H4 (cell line): ENCODE measurements around the gene FNBP1. TPM values are rescaled to one million over a fixed set of nuclear protein-coding genes. Genes with fewer than 3 reads are reported as not detected.
A peak's percentile ranks its signal among the peaks of the same experiment; 100 is the strongest.
"Not testable (repeated sequence)": the region's sequence is repeated elsewhere in the genome, so short reads cannot be mapped to it uniquely, and the experiment has no call there.

ENCODE experiments used
- DNase-seq: peaks from one replicate; pipeline ENCODE4 v3.0.0-alpha.2; 2015; ENCODE audit warnings: low spot score
- total RNA-seq: library from RNA; depleted of rRNA; stranded (reverse); fragments of >200 nt; shearing (Covaris generic); gene quantifications from 2 replicates; pipeline ENCODE4 v1.2.3, GENCODE V29; 2014

Gene FNBP1
- total RNA-seq, 1 experiment from 2014 or later: 19.2 TPM

DNA sequence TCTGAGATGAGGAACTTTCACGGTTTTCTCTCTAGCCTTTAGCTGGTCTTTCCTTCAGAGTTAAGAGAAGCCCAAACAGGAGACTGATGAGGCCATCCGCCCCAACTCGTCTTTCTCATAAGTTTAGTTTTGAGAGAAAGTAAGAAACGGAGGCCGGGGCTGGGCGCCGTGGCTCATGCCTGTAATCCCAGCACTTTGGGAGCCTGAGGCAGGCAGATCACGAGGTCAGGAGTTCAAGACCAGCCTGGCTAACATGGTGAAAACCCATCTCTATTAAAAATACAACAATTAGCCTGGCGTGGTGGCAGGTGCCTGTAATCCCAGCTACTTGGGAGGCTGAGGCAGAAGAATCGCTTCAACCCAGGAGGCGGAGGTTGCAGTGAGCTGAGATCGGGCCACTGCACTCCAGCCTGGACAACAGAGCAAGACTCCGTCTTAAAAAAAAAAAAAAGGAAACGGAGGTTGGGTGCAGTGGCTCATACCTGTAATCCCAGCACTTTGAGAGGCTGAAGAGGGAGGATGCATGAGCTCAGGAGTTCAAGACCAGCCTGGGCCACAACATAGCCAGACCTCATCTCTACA, 152.2 kb downstream of the FNBP1 start:
- DNase-seq: not testable (repeated sequence)

- DNase-seq: no peak
Measured at GRCh38 chr9:129889941-129890717, 152.9 kb downstream of the FNBP1 start.

DNA sequence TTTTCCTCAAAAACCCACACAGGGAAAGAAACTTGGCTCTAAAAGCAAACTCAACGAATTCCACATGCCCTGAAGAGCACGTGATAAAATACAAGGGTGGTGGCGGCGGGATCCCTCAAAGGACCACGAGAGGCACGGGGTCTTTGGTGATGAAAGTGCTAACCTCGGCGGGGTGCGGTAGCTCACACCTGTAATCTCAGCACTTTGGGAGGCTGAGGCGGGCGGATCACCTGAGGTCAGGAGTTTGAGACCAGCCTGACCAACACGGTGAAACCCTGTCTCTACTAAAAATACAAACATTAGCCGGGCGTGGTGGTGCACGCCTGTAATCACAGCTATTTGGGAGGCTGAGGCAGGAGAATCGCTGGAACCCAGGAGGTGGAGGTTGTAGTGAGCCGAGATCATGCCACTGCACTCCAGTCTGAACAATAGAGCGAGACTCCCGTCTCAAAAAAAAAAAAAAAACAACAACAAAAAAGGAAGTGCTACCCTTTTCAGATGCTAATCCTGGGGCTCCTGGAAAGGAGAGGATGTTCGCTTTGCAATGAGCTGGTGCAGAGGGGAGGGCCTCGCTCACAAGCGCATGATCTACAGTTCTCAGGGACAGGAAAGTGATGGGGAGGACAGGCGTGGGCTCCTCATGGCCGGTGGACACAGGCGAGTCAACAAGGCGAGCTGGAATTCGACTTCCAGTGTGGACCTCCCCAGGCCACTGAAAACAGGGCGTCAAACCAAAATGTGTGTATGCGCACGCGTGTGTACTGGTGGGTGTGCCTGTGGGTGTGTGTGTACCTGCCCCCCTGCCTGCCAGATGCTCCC, 153.7 kb downstream of the FNBP1 start:
- no peak for DNase-seq

GRCh38 chr9:129888293-129889121, 154.5 kb downstream of the FNBP1 start:
- no peak for DNase-seq

DNA sequence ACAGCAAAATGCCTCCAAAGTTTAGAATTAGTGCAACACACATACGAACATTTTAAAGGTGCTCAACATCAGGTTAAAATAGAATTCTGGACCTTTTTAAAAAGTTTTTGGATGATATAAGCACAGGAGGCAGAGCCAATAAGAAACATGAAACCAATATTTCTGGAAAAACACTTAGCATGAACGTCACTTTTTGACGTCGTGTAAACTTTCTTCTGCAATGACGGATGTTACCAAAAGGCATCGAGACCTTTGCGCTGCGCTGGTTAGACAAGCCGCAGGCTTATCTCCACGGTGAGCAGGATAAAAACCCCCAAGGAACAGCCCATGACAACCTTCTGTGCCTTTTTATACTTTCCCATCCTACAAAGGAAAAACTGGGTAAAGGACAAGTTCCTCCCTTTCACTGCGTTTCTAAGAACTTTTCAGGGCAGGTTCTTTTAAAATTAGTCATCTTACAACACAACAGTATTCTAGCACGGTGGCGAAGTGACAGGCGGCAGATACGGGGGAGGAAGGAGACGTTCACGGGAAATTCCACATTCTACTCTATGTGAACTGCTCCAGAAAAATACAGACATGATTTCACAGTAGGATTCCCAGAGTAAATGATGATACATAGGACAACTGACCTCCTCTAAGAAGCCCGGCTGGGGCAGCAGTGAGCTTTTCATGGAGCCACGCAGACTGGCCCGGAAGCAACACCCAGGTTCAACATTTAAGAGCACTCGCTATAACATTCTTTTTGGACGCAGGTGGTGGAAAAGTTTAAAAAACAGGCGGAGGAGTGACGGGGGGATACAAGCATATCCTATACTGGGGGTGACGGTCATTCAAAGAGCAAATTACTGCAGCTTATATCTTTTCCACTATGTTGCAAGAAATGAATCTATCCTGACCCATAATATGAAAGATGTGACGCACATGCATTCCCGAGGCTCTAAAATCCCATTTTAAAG, 155.4 kb downstream of the FNBP1 start:
- no peak for DNase-seq

- no peak for DNase-seq
Measured at GRCh38 chr9:129886226-129887174, 156.5 kb downstream of the FNBP1 start.

GRCh38 chr9:129885670-129886106, 157.3 kb downstream of the FNBP1 start:
- peak; percentile 82 for DNase-seq

- DNase-seq: no peak
Measured at GRCh38 chr9:129885018-129885669, 157.8 kb downstream of the FNBP1 start.

DNA sequence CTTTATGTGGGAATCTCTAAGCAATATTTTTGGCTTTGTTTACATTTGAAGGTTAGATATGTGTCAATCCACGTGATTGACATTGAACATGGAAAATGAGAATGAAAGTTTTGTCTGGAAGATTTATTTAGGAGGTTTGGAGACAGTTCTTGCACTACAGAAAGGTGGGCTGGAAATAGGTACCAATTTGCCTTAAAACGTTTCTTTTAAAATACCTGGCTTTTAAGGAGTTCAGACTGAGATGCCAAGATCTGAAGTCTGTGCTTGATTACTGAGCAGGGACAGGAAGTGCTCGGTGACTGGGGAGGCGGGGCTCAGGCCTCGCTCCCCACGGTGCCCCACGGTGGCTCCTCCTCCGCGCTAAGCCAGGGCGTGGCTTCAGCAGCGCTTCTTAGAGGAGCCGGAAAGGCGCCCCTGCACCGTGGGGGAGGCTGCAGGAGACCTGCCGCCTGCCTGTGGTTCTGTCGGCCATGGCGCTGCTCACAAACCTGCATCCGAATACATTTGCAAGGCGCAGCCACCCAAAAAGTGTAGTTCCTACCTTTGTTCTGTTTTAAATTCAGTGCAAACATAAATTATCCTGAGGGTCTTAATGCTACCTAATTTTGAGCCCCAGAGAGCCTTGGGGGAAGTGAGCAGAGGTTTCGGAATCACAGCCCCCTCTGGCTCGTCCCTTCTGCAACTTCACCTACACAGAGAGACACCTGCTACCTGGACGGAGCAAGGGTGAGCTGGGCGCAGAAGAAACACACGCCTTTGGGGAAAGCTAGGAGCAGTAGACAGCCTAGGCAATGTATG, 158.6 kb downstream of the FNBP1 start:
- peak; percentile 77 for DNase-seq

DNA sequence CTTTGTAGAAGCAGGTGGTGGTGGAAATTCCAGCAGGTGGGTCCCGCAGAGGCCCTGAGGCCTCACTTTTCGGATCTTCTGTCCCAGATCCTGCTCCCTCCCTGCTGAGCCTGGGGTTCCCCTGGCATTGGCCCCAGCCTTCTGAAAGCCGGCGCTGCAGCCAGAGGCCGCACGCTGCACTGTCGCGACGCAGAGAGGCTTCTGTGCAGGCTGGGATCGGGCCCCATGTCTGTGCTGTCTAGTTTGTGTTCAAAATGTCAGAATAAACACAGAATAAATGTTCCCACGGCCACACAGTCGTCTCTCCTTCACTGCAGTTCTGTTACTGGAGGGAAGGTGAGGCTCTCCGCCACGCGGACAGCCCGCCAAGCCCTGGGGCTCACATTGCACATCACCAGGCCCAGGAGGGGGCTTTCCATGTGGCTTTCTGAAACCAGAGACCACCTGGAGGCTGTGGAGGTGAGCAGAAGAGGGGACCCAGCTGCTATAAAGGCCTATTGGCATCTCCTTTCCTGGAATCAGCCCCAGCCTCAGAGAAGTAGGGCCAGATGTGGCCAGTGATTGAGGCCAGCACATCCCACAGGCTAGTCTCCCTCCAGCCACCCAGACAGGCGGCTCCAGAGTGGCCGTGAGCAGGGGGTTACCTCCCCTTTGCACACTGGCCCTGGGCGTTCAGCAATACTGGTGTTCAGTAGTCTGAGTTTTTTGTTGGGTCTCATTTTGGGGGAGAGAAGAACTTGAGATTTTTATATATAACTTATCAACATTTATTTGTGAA, 161.3 kb downstream of the FNBP1 start:
- DNase-seq: no peak

- DNase-seq: no peak
Measured at GRCh38 chr9:129880654-129881546, 162.1 kb downstream of the FNBP1 start.

- no peak for DNase-seq
Measured at GRCh38 chr9:129879991-129880653, 162.9 kb downstream of the FNBP1 start.

GRCh38 chr9:129879103-129879699, 163.8 kb downstream of the FNBP1 start:
- no peak for DNase-seq

DNA sequence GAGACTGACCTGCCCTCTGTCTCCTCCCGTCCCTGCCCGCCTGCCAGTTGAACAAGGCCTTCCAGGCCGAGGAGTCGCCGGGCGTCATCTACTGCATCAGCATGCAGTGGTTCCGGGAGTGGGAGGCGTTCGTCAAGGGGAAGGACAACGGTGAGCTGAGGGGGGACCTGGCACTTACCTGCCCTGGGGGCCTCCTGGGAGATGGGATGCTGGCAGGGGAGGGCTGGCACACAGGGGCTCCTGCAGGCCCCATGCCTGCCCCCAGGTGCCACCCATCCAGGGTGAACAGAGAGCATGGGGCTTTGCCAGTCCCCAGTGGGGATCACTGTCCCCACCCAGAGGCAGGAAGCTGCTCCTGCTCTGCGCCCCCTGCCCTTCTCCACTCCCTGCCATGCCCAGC, 164.7 kb downstream of the FNBP1 start:
- no peak for DNase-seq

GRCh38 chr9:129876815-129877214, 166.2 kb downstream of the FNBP1 start:
- no peak for DNase-seq
